OCI-LY1 (cell line): ENCODE measurements around the gene COL19A1.
"Not testable (repeated sequence)": the region's sequence is repeated elsewhere in the genome, so short reads cannot be mapped to it uniquely, and the experiment has no call there.

Source experiments
- H2AFZ ChIP-seq: fragments of 200-600 bp; sonication (generic), shearing (Covaris generic); 2 replicates; pipeline ENCODE4 v1.6.0; 2014; ENCODE audit warnings: antibody characterized with exemption, mild to moderate bottlenecking, low read length
- H3F3A ChIP-seq: fragments of 200-600 bp; sonication (generic), shearing (Covaris generic); 2 replicates; pipeline ENCODE4 v1.6.0; 2014; ENCODE audit warnings: mild to moderate bottlenecking, antibody characterized with exemption, low read length, moderate library complexity; ENCODE audit not compliant: insufficient read depth
- H3K27ac ChIP-seq: fragments of 200-600 bp; sonication (generic); 2 replicates; pipeline ENCODE4 v1.5.1; 2014; ENCODE audit warnings: low read length, mixed run types, mild to moderate bottlenecking, low read depth; ENCODE audit not compliant: poor library complexity, severe bottlenecking
- H3K27me3 ChIP-seq: fragments of 200-600 bp; sonication (generic); 2 replicates; pipeline ENCODE4 v1.6.0; 2014; ENCODE audit warnings: antibody characterized with exemption, mild to moderate bottlenecking, low read length, moderate library complexity; ENCODE audit not compliant: insufficient read depth
- H3K36me3 ChIP-seq: fragments of 200-600 bp; sonication (generic); 2 replicates; pipeline ENCODE4 v1.6.1; 2014; ENCODE audit warnings: mild to moderate bottlenecking, antibody characterized with exemption, low read length, moderate library complexity, mixed read lengths; ENCODE audit not compliant: insufficient read depth
- H3K4me1 ChIP-seq: fragments of 200-600 bp; sonication (generic); 2 replicates; pipeline ENCODE4 v1.5.1; 2014; ENCODE audit warnings: mild to moderate bottlenecking, low read length, moderate library complexity; ENCODE audit not compliant: insufficient read depth, severe bottlenecking
- H3K4me2 ChIP-seq: fragments of 200-600 bp; sonication (generic), shearing (Covaris generic); 2 replicates; pipeline ENCODE4 v1.6.1; 2014; ENCODE audit warnings: low read length
- H3K4me3 ChIP-seq: fragments of 200-600 bp; sonication (generic); 2 replicates; pipeline ENCODE4 v1.5.1; 2014; ENCODE audit warnings: low read length, low read depth, mild to moderate bottlenecking, mixed read lengths; ENCODE audit not compliant: poor library complexity, severe bottlenecking
- H3K79me2 ChIP-seq: fragments of 200-600 bp; shearing (Covaris generic); 2 replicates; pipeline ENCODE4 v1.6.1; 2016; ENCODE audit warnings: mixed run types, low read length, mixed read lengths; ENCODE audit not compliant: insufficient read depth
- H3K9ac ChIP-seq: fragments of 200-600 bp; sonication (generic), shearing (Covaris generic); 2 replicates; pipeline ENCODE4 v1.6.1; 2014; ENCODE audit warnings: mild to moderate bottlenecking, low read length, mixed read lengths
- H3K9me2 ChIP-seq: fragments of 200-600 bp; sonication (generic), shearing (Covaris generic); 2 replicates; pipeline ENCODE4 v1.6.1; 2014; ENCODE audit warnings: low read depth, mild to moderate bottlenecking, low read length, mixed read lengths
- H3K9me3 ChIP-seq: fragments of 200-600 bp; shearing (Covaris generic); 2 replicates; pipeline ENCODE4 v1.6.1; 2014; ENCODE audit warnings: low read length, mixed read lengths
- H4K20me1 ChIP-seq: fragments of 200-600 bp; sonication (generic), shearing (Covaris generic); 2 replicates; pipeline ENCODE4 v1.6.0; 2016; ENCODE audit warnings: mild to moderate bottlenecking, low read length; ENCODE audit not compliant: insufficient read depth
- EZH2 ChIP-seq: fragments of 200-600 bp; sonication (generic), shearing (Covaris generic); IDR thresholded peaks from 2 replicates; pipeline ENCODE4 v1.8.0; 2017; ENCODE audit warnings: borderline replicate concordance, mixed run types, mild to moderate bottlenecking, antibody characterized with exemption, low read length, moderate library complexity, mixed read lengths
- TF ChIP-seq, protein P1 (sequence below): fragments of 200-600 bp; sonication (generic), shearing (Covaris generic); IDR thresholded peaks from 2 replicates; pipeline ENCODE4 v1.5.1; 2017; ENCODE audit warnings: mild to moderate bottlenecking, antibody characterized with exemption, low read length, moderate library complexity, mixed read lengths

COL19A1 gene

GRCh38 chr6:69820438-69820837 is 45.9 kb upstream of the COL19A1 start:
- no peaks in the 10 kb centered on the region for H3K9me2 ChIP-seq
- H2AFZ ChIP-seq = no peak overlapping the region
- H3K79me2 ChIP-seq = no peaks in the 10 kb centered on the region
- H3K4me1 ChIP-seq = peaks cover 17% of the 10 kb centered on the region
- H4K20me1 ChIP-seq = no peaks in the 10 kb centered on the region
- H3K9ac ChIP-seq = no peak overlapping the region
- no peaks in the 10 kb centered on the region for H3F3A ChIP-seq
- no peak overlapping the region for H3K27ac ChIP-seq
- TF ChIP-seq, protein P1, sequence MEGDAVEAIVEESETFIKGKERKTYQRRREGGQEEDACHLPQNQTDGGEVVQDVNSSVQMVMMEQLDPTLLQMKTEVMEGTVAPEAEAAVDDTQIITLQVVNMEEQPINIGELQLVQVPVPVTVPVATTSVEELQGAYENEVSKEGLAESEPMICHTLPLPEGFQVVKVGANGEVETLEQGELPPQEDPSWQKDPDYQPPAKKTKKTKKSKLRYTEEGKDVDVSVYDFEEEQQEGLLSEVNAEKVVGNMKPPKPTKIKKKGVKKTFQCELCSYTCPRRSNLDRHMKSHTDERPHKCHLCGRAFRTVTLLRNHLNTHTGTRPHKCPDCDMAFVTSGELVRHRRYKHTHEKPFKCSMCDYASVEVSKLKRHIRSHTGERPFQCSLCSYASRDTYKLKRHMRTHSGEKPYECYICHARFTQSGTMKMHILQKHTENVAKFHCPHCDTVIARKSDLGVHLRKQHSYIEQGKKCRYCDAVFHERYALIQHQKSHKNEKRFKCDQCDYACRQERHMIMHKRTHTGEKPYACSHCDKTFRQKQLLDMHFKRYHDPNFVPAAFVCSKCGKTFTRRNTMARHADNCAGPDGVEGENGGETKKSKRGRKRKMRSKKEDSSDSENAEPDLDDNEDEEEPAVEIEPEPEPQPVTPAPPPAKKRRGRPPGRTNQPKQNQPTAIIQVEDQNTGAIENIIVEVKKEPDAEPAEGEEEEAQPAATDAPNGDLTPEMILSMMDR = no peak
- no peak for TF ChIP-seq EZH2
- H3K27me3 ChIP-seq = no peaks in the 10 kb centered on the region
- H3K4me3 ChIP-seq = no peak overlapping the region
- no peaks in the 10 kb centered on the region; the same call in 1 of the 2 replicates for H3K9me3 ChIP-seq
- H3K36me3 ChIP-seq = no peaks in the 10 kb centered on the region
- H3K4me2 ChIP-seq = no peak overlapping the region

GRCh38 chr6:69824355-69824754 is 42.0 kb upstream of the COL19A1 start:
- H3K4me1 ChIP-seq, H3K9ac ChIP-seq, H3K27me3 ChIP-seq, H4K20me1 ChIP-seq, H3K79me2 ChIP-seq, H3K4me2 ChIP-seq, H3K27ac ChIP-seq, H3K9me3 ChIP-seq, H3K4me3 ChIP-seq, H3K36me3 ChIP-seq, H3F3A ChIP-seq, H2AFZ ChIP-seq, H3K9me2 ChIP-seq: not testable (repeated sequence)

DNA sequence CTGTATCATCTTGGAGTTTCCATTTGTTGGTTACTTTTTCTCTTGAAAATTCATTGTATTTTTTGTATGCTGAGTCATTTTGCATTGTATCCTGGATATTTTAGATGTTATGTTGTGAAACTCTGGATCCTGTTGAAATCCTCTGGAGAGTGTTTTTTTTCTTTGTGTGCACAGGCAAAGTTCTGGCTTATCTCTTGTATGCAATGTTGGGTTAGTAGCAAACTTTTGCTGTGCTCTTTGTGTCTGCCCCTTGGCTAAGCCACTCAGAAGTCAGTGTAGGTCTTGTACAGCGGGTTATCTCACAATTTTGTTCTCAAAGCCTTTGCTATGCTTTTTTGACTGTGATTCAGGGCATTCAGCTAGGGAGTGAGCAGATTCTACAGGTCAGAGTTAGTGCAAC is 40.5 kb upstream of the COL19A1 start:
- Histone ChIP-seq H3K27me3 (no peaks in the 10 kb centered on the region), H3K4me2 (no peak overlapping the region), H3K27ac (no peak overlapping the region), H3K4me1 (no peaks in the 10 kb centered on the region), H3K4me3 (no peak overlapping the region), H3K79me2 (no peaks in the 10 kb centered on the region), H3K9me2 (no peaks in the 10 kb centered on the region), H3F3A (no peaks in the 10 kb centered on the region), H2AFZ (peak overlapping the region; percentile 34; the same call in 1 of the 2 replicates), H3K9me3 (no peaks in the 10 kb centered on the region; the same call in 1 of the 2 replicates), H4K20me1 (no peaks in the 10 kb centered on the region), H3K36me3 (no peaks in the 10 kb centered on the region), H3K9ac (no peak overlapping the region)
- TF ChIP-seq EZH2 = no peak
- TF ChIP-seq, protein P1 = no peak

DNA sequence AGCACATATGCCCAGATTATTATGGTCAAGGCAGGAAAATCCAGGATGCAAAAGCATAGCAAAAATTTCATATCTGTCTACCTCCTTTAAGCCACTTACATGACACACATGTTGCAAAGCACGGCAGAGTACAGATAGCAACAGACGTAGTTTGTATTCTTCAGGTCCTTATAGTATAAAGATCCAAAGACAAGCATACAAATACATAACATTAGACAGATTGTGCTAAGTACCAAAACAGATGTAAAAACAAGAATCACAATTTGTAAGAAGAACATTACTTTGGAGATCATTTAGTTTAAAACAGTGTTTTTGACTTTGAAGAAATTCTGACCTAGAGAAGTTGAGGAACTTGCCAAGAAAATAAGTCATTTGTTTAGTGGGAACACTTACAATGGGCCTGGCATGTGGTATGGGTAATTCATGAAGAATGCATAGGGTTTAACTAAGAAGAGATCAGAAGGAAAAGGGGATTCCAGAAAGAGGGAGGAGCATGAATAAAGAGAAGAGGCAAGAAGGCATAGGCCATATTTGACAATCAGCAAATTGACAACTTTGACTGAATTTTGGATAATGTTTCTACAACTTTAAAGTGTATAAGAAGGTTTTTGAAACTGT is 39.0 kb upstream of the COL19A1 start:
- no peaks in the 10 kb centered on the region for H3K27me3 ChIP-seq
- H2AFZ ChIP-seq = no peak overlapping the region
- TF ChIP-seq EZH2 = no peak
- TF ChIP-seq, protein P1 = no peak
- H3K9me3 ChIP-seq = no peaks in the 10 kb centered on the region; the same call in 1 of the 2 replicates
- no peaks in the 10 kb centered on the region for H3K36me3 ChIP-seq
- no peaks in the 10 kb centered on the region for H3K9me2 ChIP-seq
- H3K4me3 ChIP-seq = no peak overlapping the region
- H3K4me1 ChIP-seq = no peaks in the 10 kb centered on the region
- no peak overlapping the region for H3K4me2 ChIP-seq
- no peaks in the 10 kb centered on the region for H4K20me1 ChIP-seq
- H3F3A ChIP-seq = no peaks in the 10 kb centered on the region
- H3K79me2 ChIP-seq = no peaks in the 10 kb centered on the region
- H3K9ac ChIP-seq = no peak overlapping the region
- H3K27ac ChIP-seq = no peak overlapping the region
